Activated CD4-positive, CD25-positive, alpha-beta regulatory T cell (primary cell): ENCODE results near the gene VSTM2B.
A peak's percentile ranks its signal among the peaks of the same experiment; 100 is the strongest.

ENCODE experiments used
- DNase-seq, 4 experiments: peaks; one replicate each; lab custom pipeline; 2025; lab: John Stamatoyannopoulos, UW

Gene VSTM2B

GRCh38 chr19:29566496-29567054, 40.8 kb downstream of the VSTM2B start:
- DNase-seq, result no peak

DNA sequence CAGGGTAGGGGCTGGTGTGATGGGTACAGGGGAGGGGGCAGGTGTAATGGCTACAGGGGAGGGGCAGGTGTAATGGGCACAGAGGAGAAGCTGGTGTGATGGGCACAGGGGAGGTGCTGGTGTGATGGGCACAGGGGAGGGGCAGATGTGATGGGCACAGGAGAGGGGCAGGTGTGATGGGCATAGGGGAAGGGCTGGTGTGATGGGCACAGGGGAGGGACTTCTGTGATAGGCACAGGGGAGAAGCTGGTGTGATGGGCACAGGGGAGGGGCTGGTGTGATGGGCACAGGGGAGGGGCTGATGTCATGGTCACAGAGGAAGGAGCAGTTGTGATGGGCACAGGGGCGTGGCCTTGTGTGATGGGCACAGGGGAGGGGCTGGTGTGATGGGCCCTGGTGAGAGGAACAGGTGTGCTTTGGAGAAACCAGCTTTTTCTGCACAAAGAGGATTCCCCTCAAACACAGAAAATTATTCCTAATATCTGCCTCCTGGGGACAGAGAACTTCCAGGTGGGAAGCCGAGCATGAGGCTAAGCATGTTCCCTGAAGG, 41.6 kb downstream of the VSTM2B start:
- no peak for DNase-seq

DNA sequence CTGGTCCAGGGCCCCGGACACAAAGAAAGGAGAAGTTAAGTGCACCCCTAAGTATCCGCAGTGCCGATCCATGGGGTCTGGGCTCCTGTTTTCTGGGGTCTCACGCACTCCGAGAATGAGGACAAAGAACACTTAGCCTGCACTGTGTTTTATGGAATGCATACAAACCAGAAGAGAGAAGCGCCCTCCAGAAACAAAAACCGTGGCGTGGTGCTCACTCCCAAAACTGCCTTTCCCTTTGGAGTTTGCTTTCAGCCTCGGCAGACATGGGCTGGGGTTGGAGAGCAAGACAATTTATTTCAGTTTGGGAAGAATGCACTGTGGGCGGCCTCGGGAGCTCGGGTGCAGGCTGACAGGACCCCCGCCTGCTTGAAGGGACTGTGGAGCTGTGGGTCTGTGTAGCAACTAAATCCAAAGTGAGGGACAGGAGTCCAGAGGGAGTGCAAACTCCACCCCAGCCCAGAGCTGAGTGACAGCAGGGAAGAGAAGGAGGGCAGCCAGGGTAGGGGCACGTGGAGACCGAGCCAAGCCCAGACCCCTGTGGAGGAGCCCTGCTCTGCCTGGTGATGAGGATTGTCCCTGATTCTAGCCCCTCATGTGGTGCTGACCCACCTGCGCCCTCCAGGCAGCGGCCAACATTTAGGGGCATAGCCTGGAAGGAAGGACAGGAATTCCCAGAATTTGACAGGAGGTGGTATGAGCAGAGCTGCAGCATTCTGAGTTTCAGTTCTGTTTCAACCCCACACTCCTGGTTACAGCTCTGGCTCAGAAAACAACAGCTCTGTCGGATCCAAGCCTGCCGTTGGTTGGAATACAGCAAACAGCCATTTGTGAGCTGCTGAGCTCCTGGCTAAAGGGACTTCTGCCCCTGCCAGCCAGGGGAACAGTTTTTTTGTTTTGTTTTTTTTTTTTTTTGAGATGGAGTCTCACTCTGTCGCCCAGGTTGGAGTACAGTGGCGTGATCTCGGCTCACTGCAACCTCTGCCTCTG, 42.5 kb downstream of the VSTM2B start:
- no peak for DNase-seq

DNA sequence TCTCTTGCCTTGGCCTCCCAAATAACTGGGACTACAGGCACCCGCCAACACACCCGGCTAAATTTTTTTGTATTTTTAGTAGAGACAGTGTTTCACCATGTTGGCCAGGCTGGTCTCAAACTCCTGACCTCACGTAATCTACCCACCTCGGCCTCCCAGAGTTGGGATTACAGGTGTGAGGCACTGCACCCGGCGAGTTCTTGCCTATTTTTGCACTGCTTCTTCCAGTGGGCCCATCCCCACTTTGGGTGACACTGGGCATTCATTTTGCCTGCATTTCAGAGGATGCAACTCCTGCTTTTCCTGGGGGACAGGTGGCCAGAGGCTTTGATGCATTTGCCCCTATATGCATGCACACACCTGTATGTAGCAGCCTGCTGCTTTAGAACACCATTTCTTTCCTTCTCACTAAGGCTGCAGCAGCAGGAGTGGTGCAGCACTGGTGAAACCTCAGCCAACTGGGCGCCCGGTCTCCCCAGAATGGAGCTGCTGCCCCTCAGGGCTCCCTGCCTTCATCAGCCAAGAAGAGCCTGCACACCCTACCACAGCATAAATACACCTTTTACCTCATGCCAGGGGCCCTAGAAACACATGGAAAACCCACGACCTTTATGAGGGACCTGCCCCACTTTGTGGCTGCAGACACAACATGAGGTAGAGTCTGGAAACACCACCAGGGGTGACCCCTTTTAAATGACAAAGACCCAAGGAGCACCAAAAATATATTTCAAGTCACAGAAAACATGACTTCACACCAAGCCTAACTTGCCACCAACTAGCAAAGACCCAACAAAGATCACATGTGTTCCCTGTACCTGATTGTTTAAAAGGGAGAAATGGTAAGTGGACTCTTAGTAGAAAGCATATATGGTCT, 43.5 kb downstream of the VSTM2B start:
- DNase-seq, result no peak

DNA sequence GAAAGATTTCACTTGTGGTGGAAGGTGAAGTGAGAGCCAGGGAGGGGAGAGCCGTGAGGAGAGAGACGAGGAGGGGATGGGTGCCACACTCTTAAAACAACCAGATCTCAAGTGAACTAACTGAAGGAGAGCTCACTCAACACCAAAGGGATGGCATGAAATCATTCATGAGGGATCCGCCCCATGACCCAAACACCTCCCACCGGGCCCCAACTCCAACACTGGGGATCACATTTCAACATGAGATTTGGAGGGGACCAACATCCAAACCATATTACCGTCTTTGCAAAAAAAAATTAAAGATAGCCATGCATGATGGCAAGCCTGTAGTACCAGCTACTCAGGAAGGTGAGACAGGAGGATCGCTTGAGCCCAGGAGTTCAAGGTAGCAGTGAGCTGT, 45.4 kb downstream of the VSTM2B start:
- no peak for DNase-seq

- DNase-seq, result no peak
Observed at GRCh38 chr19:29573486-29573885, 47.7 kb downstream of the VSTM2B start.

DNA sequence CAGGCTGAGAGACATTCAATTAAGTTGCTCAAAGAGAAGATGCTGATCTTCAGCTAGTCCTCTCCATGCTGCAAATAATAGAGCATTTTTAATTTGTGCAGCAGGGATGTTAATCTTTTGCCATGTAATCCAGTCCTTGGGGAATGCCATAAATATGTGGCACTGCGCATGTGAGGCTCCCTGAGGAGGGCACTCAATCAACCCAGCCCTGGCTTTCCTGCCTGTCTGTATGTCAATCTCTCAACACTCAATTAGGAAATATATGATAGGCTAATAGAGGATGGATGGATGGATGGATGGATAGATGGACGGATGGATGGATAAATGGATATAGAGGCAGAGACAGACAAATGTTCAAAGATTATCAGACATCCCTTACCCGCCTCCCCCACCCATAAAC, 48.7 kb downstream of the VSTM2B start:
- DNase-seq, result no peak

DNA sequence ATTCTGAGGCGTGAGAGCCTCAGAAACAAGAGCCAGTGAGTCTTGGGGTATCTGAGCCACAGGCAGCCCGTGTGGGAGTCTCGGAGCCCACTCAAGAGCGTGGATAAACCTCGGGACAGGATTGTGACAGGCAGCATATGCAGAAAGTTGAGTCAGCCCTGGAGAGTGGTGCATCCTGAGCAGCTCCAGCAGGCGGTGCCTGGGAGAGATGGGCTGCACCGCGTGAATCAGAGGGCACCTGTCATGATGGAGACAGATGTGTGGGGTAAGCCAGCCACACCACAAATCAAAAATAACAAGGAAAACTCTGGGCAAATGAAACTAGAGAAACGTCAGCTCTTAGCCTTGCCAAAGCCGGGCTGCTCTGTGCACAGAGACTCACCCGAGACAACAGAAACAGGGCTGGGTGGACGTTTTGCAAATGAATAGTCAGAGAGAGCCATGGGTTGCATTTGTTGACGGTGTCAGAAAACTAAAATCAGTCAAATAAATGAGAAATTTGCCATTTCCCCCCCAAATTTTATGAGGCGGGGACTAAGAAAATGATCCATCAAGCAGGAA, 50.3 kb downstream of the VSTM2B start:
- DNase-seq, result no peak

- no peak for DNase-seq
Observed at GRCh38 chr19:29576761-29577648, 51.2 kb downstream of the VSTM2B start.

DNA sequence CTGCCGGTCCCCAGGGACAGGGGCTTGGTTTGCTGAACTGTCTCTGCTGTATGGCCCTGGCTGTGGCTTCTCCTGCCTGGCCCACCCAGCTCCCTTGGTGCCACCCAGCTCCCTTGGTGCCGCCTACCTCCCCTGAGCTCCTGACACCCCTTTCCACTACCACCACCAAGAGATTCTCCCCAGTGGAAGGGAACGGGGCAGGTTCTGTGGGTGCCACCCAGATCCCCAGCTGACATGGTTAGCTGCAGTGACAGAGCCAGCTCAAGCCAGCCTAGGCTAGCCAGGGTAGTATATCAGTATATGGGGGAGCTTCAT, 51.8 kb downstream of the VSTM2B start:
- DNase-seq, result no peak

DNA sequence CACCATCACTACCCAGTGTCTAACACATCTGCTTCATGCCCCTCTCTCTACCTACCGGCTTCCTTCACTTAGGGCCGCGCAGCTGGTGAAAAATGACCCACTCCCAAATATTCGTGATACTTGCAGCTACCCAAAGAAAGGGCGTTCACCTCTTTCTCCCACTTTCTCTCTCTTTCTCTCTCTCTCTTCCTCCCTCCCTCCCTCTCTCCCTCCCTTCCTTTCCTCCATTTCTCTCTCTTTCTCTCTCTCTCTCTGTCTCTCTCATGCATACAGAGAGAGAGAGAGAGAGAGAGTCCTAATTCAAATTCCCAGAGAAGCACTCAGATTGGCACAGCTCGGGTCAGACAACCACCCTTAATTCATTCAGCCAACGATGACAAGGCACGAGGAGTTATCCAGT, 52.6 kb downstream of the VSTM2B start:
- DNase-seq, result no peak

DNA sequence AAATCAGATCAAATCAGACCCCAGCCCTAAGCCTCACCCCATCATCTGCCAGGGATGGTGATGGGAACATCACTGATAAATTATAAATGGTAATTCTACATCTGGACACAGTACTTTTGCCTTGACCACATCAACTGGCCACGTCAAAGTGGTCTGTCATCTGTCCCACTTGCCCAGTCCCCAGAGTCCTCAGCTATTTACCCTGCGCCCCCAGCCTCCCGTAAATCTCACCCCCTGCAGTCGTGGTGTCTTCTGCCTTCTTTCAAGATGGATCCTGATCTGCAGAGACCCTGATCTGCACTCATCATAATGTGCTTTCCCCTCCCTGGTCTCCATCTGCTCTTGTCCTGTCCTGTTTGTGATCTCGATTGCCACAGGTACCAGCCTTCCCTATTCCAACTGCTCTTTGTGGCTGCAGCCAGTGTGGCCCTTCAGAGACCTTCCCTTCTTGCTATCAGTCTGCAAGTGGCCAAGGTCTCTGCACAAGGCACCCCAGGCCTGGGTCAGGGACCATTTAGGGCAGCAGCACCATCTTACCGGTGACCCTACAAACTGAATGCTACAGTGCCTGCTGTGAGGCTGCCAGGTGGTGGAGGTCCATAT, 53.6 kb downstream of the VSTM2B start:
- DNase-seq, result no peak

- no peak for DNase-seq
Observed at GRCh38 chr19:29581398-29581797, 55.6 kb downstream of the VSTM2B start.

GRCh38 chr19:29583196-29583999, 57.6 kb downstream of the VSTM2B start:
- no peak for DNase-seq

- DNase-seq, result no peak
Observed at GRCh38 chr19:29586401-29586800, 60.6 kb downstream of the VSTM2B start.

DNA sequence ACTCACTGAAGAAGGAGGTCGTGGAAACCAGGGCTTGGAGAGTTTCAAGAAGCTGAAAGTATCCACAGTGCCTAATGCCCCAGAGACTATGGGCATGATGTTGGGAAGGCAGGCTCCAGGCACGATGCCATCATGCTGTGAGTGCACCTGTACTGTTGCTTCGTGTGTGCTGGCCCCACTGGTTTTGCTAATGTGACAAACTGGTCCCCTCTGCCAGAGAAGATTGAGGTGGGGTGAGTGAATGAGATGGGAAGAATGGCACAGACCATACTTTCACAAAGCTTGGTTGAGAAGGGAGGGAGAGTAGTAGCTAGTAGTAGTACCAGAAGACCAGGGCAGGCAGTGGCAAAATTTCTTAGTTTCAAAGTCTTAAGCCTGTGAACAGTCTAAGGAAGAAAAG, 61.3 kb downstream of the VSTM2B start:
- DNase-seq, result no peak

DNA sequence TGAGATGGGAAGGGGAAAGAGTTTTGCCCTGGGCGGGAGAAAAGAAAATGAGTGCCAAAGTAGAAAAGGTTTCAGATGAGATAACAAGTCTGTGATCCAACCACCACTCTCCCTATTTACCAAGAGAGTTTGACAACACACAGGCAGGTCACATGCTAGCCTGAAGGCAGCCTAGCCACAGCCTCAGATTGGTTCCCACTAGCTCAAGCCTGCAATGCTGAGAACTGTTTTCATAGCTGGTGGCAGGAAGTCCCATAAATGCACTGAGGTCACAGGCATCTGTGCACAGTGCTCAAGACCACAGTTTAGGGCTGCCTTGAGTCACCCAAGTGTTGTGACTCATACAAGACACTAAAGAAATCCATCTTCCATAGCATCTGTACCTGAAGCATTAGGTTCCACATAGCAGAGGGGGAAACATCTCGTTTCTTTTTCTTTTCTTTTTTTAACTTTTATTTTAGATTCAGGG, 61.8 kb downstream of the VSTM2B start:
- DNase-seq, result peak in 1 of 4 experiments; percentile 12

DNA sequence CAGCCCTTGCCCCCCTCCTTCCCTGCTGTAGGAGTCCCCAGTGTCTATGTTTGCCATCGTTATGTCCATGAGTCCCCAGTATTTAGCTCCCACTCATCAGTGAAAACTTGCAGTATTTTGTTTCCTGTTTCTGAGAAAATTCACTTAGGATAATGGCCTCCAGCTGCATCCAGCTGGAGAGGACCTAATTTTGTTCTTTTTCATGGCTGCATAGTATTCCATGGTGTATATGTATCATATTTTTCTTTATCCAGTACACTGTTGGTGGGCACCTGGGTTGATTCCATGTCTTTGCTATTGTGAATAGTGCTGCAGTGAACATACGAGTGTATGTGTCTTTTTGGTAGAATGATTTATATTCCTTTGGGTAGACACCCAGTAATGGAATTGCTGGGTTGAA, 62.3 kb downstream of the VSTM2B start:
- DNase-seq, result no peak

- no peak for DNase-seq
Observed at GRCh38 chr19:29590278-29590677, 64.5 kb downstream of the VSTM2B start.

GRCh38 chr19:29591670-29592069, 65.9 kb downstream of the VSTM2B start:
- no peak for DNase-seq
